ENCODE measurements around the gene IMMT. TPM values are rescaled to one million over a fixed set of nuclear protein-coding genes. Genes with fewer than 3 reads are reported as not detected.

Gene IMMT
- total RNA-seq, 1 donor from 2014 or later = 93.3 TPM

- Histone ChIP-seq H3K4me2 (no peak overlapping the region), H3K27ac (no peak overlapping the region), H3K4me3 (no peak overlapping the region), H2AFZ (replicated peaks) (no peak overlapping the region), H3K4me1 (peaks cover 15% of the 10 kb centered on the region), H3K27me3 (peaks cover 5% of the 10 kb centered on the region), H3K9ac (no peak overlapping the region), H4K20me1 (ENCODE audit: low read depth) (no peaks in the 10 kb centered on the region), H3K36me3 (no peaks in the 10 kb centered on the region), H3F3A (ENCODE audit: low read depth) (no peaks in the 10 kb centered on the region), H3K9me3 (ENCODE audit: low read depth) (no peaks in the 10 kb centered on the region), H3K79me2 (ENCODE audit: low read depth) (no peaks in the 10 kb centered on the region)
- peaks cover 42% of the 10 kb centered on the region for H3K4me1 Mint-ChIP-seq
- no peak overlapping the region for H3K27ac Mint-ChIP-seq
- peaks cover 4% of the 10 kb centered on the region for H3K27me3 Mint-ChIP-seq (ENCODE audit: insufficient read depth, low read depth)
- no peak overlapping the region for H3K4me3 Mint-ChIP-seq
- TF ChIP-seq CTCF (IDR thresholded peaks at IDR 0.05) (no peak), EZH2 (IDR thresholded peaks at IDR 0.05) (no peak), EZH2phosphoT487 (IDR thresholded peaks at IDR 0.05) (no peak)
- no peak for DNase-seq (ENCODE audit: low spot score)
- H3K9me3 Mint-ChIP-seq = no peaks in the 10 kb centered on the region
- no peaks in the 10 kb centered on the region for H3K36me3 Mint-ChIP-seq
These were observed 30.8 kb upstream of the IMMT start for GRCh38 chr2:86226070-86226469.

- H3K4me3 Mint-ChIP-seq = no peak overlapping the region
- peaks cover 5% of the 10 kb centered on the region for H3K27me3 ChIP-seq
- no peaks in the 10 kb centered on the region for H3K9me3 ChIP-seq (ENCODE audit: low read depth)
- H3K79me2 ChIP-seq (ENCODE audit: low read depth) = no peaks in the 10 kb centered on the region
- H3K4me1 ChIP-seq = peaks cover 15% of the 10 kb centered on the region
- no peak overlapping the region for H3K27ac Mint-ChIP-seq
- H3K27ac ChIP-seq = no peak overlapping the region
- no peak overlapping the region for H3K4me3 ChIP-seq
- no peaks in the 10 kb centered on the region for H3K36me3 Mint-ChIP-seq
- no peak overlapping the region for H3K4me2 ChIP-seq
- H2AFZ ChIP-seq (replicated peaks) = no peak overlapping the region
- no peaks in the 10 kb centered on the region for H3K36me3 ChIP-seq
- H3K9ac ChIP-seq = no peak overlapping the region
- peaks cover 38% of the 10 kb centered on the region for H3K4me1 Mint-ChIP-seq
- no peaks in the 10 kb centered on the region for H3K9me3 Mint-ChIP-seq
- peaks cover 4% of the 10 kb centered on the region for H3K27me3 Mint-ChIP-seq (ENCODE audit: insufficient read depth, low read depth)
- no peak for DNase-seq (ENCODE audit: low spot score)
- H3F3A ChIP-seq (ENCODE audit: low read depth) = no peaks in the 10 kb centered on the region
- no peaks in the 10 kb centered on the region for H4K20me1 ChIP-seq (ENCODE audit: low read depth)
- TF ChIP-seq EZH2phosphoT487 (IDR thresholded peaks at IDR 0.05) = no peak
- no peak for TF ChIP-seq CTCF (IDR thresholded peaks at IDR 0.05)
- TF ChIP-seq EZH2 (IDR thresholded peaks at IDR 0.05) = no peak
These were observed 30.3 kb upstream of the IMMT start for GRCh38 chr2:86225581-86225980.

- Mint-ChIP-seq H3K36me3 (no peaks in the 10 kb centered on the region), H3K4me1 (peaks cover 35% of the 10 kb centered on the region), H3K27me3 (ENCODE audit: insufficient read depth, low read depth) (peaks cover 4% of the 10 kb centered on the region), H3K4me3 (no peak overlapping the region), H3K27ac (peak overlapping the region; percentile 39), H3K9me3 (no peaks in the 10 kb centered on the region)
- Histone ChIP-seq H3K27ac (no peak overlapping the region), H2AFZ (replicated peaks) (no peak overlapping the region), H3K4me3 (no peak overlapping the region), H4K20me1 (ENCODE audit: low read depth) (no peaks in the 10 kb centered on the region), H3K9me3 (ENCODE audit: low read depth) (no peaks in the 10 kb centered on the region), H3F3A (ENCODE audit: low read depth) (no peaks in the 10 kb centered on the region), H3K4me2 (no peak overlapping the region), H3K4me1 (peaks cover 15% of the 10 kb centered on the region), H3K9ac (no peak overlapping the region), H3K79me2 (ENCODE audit: low read depth) (no peaks in the 10 kb centered on the region), H3K36me3 (no peaks in the 10 kb centered on the region), H3K27me3 (peaks cover 5% of the 10 kb centered on the region)
- DNase-seq (ENCODE audit: low spot score) = no peak
- TF ChIP-seq EZH2 (IDR thresholded peaks at IDR 0.05) (no peak), EZH2phosphoT487 (IDR thresholded peaks at IDR 0.05) (no peak)
These were observed 29.5 kb upstream of the IMMT start for GRCh38 chr2:86224645-86225355.

- H3K27me3 Mint-ChIP-seq (ENCODE audit: insufficient read depth, low read depth) = peaks cover 4% of the 10 kb centered on the region
These were observed 28.8 kb upstream of the IMMT start for GRCh38 chr2:86223927-86224560.

More at GRCh38 chr2:86223927-86224560, 28.8 kb upstream of the IMMT start:
- H3K4me1 Mint-ChIP-seq = peaks cover 35% of the 10 kb centered on the region
- TF ChIP-seq EZH2 (IDR thresholded peaks at IDR 0.05) (no peak), CTCF (IDR thresholded peaks at IDR 0.05) (no peak), EZH2phosphoT487 (IDR thresholded peaks at IDR 0.05) (peak; percentile 55)
- no peaks in the 10 kb centered on the region for H3K9me3 Mint-ChIP-seq
- Histone ChIP-seq H3K27me3 (peaks cover 5% of the 10 kb centered on the region), H3K4me3 (no peak overlapping the region), H3K9me3 (ENCODE audit: low read depth) (no peaks in the 10 kb centered on the region), H3K9ac (no peak overlapping the region), H3K4me1 (peaks cover 15% of the 10 kb centered on the region), H3F3A (ENCODE audit: low read depth) (no peaks in the 10 kb centered on the region), H3K4me2 (no peak overlapping the region), H4K20me1 (ENCODE audit: low read depth) (no peaks in the 10 kb centered on the region), H3K79me2 (ENCODE audit: low read depth) (no peaks in the 10 kb centered on the region), H3K36me3 (no peaks in the 10 kb centered on the region), H3K27ac (no peak overlapping the region), H2AFZ (replicated peaks) (no peak overlapping the region)
- H3K27ac Mint-ChIP-seq = peak overlapping the region; percentile 83
- no peaks in the 10 kb centered on the region for H3K36me3 Mint-ChIP-seq
- no peak overlapping the region for H3K4me3 Mint-ChIP-seq
- peak; percentile 39 for DNase-seq (ENCODE audit: low spot score)

Data from neural progenitor cell (in vitro differentiated cells).